HK-2 (cell line): ENCODE measurements around the gene CELF3.
"Not testable (repeated sequence)": the region's sequence is repeated elsewhere in the genome, so short reads cannot be mapped to it uniquely, and the experiment has no call there.

ENCODE experiments used
- DNase-seq: peaks from one replicate; pipeline ENCODE4 v3.0.0-alpha.2; 2018; ENCODE audit not compliant: unreplicated experiment

Gene CELF3

DNA sequence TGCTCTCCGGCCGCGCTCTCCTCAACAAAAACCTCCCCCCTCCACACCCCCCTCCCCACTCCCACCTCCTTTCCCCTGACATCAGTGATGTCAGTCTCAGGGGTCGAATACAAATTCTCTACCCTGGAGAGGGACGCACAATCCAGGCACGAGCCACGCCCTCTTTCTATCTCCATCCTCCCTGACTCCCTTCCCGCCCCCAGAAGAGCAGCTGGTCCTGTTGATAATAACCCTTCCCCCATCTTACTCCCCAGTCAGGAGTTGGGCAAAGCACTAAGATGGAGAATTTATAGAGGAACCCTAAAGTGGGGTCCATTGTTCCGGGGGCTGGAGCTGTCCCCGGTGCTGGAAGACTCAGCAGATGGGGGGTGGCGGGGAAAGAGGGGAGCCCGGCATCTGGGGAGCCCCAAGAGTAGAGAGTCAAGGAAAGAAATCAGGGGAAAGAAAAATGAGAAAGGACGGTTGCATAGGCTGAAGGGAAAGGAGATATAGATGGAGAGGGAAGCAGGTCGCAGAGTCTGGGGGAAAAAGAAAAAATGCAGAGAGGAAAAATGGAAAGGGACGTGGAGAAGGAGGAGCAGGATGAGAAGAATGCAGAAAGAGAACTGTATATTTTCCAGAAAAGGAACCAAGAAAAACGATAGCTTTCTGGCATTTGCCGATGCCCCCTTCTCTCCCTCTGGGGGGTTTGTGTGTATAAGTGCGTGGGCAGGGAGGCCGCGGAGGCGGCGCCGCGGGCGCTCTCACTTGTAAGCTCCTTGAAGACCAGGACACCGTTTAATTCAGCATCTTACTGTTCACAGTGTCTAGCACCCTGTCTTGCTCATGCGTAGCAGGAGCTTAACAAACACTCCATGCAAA is at the start of gene CELF3:
Gene CELF3 (minus strand): TSS at position 33 of the 861 bp plus-strand sequence. CDS start 783 bp downstream, outside the sequence.
- no peak for DNase-seq

DNA sequence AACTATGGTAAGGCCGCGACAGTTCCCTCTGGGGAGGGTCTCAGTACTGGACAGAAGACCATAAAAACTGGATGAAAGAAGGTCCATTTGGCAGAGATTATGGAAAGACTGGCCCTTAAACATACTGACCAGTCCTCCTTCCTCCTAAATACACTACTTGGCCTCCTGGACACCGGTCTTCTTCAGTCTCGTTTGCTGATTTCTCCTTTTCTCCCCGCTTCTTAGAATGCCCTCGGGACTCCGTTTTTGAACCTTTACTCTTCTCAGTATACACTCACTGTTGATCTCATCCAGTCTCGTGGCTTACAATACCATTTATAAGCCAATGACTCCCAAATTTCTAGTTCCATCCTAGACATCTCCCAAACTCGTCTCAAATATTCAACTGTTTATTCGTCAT is 47.4 kb upstream of the CELF3 start:
- no peak for DNase-seq

DNA sequence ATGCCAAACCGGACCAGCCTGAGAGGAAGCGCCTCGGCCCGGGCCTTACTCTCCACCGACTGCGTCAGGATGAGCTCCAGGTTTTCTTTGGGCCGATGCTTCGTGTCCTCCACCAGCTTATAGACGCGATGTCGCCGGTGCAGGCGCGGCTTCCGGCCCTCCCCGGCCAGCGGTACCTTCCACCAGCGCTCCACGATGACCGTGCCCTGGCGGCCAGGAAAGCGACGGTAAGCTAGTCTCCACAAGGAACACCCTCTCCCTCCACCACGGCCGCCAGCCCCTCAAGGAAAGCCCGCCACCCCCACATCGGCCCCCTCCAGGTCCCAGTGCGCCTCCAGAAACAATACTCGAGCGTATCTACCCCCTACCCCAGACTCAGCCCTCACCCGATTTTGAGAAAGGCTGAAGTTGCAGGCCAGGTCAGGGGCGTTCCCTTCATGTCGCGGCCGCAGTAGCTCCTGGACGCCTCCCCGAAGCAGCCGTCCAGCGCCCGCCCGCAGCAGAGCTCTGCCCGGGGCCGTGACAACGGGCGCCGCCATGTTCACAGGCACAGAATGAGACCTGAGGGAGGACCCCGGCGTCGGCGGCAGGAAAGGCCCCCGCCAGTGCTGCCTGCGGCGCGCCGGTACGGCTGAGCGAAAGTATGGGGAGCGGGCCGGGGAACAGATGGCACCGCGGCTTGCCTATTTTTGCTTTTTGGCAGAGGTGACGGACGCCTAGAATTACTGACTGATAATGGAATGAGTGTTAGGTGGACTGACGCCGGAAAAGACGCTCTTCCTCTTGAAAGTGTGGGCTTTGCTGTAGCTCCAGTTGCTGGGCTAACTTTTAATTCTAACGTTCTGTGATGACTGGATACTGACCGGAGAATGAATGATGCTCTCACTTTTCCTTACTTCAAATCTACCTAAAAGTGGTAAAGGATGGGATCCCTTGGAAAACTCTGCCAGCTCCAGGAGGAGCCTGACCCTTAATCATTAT is 46.6 kb upstream of the CELF3 start, which contains the start of gene MRPL9:
Gene MRPL9 (minus strand): TSS at position 556 of the 981 bp plus-strand sequence. CDS start 17 bp downstream, at position 539.
- DNase-seq, result peak; percentile 83

DNA sequence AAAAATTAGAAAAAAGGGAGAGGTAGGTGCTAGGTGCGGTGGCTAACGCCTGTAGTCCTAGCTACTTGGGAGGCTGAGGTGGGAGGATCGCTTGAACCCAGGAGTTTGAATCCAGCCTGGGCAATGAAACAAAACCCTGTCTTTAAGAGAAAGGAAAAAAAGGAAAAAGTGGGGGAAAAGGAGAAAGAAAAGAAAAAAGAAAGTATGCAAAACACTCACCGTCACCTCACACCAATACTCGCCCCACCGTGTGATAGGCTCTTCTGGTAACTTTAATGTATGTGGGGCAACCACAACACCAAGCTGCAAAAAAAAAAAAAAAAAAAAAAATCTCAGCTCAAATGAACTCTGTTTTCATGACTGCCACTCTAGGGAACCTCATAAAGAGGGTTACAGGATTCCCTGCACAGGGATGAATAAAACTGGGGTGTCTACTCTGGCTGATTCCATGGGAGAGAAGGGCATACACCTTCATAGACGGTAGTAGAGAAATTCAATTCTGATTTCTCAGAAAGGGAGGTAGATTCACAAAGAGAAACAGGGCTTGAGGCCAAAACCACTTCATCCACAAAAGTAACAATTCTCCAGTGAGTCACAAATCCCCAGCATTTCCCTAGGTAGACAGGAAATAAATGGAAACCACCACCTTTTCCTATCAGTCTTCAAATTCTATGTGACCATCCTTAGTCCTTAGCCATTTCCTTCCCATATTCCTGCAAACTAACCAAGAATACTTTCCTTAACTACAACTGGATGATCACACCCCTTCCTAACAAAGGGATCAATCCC is 44.2 kb upstream of the CELF3 start:
- DNase-seq, result no peak

DNA sequence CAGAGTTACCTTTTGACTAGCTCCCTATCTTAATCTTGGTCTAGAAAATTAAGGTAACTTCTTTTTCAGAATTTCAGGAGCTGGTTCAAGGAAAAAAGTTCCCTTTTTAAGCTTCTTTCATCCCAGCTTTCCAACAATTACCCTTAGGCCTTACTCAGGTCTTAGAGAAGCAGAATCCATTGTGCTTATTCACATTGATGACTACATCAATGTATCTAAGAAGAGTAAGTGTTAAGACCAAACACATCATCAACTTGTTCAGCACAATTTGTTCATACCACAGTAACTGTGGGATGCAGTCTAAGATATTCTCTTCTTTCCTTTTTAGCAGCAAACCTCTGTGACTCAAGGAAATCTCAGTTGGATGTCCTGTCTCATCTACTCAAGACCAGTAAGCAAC is 42.6 kb upstream of the CELF3 start:
- no peak for DNase-seq

DNA sequence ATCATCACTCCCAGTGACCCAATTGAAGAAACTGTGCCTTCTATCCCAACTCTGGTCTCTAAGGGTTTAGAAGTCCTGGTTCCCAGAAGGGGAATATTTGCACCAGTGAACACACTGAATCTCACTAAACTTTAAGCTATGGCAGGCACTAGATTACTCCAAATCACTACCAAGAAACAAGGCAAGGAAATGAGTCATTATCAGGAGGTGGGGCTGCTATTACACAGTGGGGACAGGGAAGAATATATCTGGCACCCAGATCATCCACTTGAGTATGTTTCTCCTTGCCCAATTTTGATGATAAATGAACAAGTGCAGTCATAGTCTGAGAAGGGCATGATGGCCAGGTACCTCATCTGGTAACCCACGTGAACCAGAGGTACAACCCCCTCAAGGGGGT is 39.7 kb upstream of the CELF3 start:
- DNase-seq, result no peak

DNA sequence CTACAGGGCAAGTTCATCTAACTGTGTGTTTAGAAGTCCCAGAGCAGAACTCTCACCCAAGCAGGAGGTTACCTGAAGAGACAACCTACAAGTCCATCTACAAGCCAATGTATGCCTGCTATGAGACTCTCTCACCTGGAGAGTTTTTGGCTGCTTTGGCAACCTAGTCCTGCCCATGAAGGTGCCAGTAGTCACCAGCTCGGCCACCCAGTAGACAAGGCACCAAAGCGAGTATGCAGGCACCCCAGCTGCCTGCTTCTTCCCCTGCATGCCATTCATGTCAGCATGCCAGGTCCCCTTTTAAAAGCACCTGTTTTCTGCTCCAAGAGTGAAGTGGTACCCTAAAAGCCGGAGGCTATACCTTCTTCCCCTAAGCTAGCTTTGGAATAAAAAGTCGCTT is 24.9 kb upstream of the CELF3 start:
- no peak for DNase-seq

DNA sequence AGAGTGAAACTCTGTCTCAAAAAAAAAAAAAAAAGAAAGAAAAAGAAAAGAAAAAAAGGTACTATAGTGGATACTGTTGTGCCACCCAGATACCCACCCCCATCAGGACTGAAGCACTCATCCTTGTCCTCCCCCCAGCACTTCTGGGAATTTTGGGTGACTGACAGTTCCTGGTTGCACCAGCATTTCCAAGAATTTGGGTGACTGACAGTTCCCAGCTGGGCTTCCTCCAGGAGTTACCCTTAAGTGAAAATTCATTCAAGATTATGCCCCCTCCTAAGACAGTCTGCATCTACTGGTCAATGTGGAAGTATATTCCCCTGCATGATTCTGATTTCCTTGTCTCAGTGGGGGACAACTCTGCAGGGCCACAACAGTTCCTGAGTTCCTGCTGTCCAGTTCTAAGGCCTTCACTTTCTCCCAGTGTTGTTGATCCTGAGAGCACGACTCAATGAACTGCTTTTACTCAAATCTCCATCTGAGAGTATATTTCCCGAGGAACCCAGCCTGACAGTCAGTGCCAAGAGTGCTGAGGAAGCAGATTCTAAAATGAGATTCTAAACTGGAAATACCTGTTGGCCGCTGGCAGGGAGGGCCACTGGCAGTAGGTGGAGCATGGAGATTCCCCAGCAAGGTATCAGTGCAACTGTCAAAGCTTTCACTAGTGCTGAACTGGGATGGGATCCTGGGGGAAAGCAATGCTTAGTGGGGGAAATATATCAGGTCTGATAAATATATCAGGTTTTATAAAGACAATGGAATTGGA is 23.2 kb upstream of the CELF3 start:
- DNase-seq, result no peak

DNA sequence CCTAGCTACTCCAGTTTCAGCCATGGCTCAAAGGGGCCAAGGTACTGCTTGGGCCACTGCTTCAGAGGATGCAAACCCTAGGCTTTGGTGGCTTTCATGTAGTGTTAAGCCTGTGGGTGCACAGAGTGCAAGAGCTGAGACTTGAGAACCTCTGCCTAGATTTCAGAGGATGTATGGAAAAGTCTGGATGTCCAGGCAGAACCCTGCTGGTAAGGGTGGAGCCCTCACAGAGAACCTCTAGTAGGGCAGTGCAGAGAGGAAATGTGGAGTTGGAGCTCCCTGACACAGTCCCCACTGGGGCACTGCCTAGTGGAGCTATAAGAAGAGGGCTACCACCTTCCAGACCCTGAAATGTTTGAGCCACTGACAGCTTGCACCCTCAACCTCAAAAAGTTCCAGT is 20.9 kb upstream of the CELF3 start:
- DNase-seq, result no peak

DNA sequence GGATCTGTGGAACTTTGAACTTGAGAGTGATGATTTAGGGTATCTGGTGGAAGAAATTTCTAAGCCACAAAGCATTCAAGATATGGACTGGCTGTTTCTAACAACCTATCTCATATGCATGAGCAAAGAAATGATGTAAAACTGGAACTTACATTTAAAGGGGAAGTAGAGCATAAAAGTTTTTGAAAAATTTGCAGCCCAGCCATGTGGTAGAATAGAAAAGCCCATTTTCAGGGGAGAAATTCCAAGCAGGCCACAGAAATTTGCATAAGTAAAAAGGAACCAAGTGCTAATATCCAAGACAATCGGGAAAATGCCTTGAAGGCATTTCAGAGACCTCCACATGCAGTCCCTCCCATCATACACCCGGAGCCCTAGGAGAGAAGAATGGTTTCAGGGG is 20.4 kb upstream of the CELF3 start:
- no peak for DNase-seq

DNA sequence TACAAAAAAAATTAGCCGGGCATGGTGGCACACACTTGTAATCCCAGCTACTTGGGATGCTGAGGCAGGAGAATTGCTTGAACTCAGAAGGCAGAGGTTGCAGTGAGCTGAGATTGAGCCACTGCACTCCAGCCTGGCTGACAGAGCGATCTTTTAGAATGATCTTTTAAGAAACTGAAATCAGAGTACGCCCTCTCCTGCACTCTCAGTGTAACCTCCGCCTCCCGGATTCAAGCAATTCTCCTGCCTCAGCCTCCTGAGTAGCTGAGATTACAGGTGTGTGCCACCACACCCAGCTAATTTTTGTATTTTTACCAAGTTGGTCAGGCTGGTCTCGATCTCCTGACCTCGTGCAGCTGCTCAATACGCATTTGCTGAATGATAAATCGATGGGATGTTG is 17.4 kb upstream of the CELF3 start:
- not testable (repeated sequence) for DNase-seq

DNA sequence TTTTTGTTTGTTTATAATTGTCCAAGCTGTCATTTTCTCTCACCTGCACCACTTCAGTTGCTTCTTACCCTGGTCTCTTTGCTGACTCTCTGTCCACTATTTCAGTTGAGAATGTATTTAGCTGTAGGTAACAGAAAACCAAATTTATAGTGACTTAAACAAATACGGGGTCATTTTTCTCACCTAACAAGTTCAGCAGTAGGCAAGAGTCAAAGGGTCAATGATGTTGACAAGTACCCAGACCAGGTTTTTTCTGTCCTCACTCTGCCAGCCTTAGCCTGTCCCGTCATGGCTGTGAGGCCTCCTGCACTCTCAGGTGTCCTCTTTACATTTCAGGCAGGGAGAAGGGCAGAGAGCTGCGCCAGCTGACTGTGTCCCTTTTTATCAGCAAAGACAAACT is 16.5 kb upstream of the CELF3 start:
- no peak for DNase-seq

DNA sequence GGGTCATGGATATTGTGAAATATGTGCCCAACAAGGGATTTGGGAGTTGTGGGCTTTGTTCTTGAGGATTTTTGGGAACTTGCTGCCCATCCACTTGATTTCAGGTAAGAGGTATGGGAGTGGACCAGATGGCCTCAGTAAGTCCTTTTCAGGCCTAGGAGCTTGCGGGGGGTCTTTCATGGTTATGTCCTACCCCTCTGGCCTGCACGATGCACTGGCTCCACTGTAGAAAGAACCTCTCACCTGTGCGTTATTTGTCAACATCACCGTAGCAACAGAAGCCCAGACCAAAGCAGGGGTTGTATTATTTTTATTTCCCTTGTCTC is 13.3 kb upstream of the CELF3 start:
- no peak for DNase-seq

DNA sequence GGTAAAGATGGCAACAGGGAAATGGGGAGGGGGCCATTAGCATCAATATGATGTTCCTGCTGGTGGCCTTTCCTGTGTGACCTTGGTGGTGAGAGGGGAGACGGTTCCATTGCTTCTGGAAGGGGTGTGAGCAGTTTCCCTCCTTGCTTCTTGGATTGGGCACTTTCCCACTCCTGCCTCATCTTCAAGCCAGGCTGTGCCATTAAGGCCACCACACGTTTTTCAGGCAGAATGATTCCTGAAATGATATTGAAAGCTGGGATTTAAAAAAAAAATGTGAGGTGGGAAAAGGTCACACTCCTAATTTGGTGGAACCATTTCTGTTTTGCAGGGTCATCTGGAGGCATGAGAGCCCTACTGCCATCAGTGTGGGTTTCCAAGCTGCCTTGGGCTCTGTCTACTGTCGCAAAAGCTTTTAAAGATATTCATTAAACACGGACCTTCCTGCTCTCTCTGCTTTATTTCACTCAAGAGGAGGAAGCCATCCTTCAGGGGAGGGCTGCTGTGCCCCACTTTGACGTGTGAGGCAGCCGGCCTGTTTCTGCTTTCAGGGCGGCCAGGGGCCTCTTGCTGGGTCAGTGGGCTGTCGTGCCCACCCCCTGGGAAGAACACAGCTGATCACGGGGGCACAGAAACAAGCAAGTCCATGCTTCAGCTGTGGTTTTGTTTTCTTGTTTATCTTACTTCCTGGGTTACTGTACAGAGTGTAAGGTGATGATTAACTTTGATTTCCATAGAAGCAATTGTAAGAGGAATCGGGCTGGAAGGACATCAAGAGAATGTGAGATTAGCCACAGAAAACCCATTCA is 12.8 kb upstream of the CELF3 start:
- DNase-seq, result no peak

DNA sequence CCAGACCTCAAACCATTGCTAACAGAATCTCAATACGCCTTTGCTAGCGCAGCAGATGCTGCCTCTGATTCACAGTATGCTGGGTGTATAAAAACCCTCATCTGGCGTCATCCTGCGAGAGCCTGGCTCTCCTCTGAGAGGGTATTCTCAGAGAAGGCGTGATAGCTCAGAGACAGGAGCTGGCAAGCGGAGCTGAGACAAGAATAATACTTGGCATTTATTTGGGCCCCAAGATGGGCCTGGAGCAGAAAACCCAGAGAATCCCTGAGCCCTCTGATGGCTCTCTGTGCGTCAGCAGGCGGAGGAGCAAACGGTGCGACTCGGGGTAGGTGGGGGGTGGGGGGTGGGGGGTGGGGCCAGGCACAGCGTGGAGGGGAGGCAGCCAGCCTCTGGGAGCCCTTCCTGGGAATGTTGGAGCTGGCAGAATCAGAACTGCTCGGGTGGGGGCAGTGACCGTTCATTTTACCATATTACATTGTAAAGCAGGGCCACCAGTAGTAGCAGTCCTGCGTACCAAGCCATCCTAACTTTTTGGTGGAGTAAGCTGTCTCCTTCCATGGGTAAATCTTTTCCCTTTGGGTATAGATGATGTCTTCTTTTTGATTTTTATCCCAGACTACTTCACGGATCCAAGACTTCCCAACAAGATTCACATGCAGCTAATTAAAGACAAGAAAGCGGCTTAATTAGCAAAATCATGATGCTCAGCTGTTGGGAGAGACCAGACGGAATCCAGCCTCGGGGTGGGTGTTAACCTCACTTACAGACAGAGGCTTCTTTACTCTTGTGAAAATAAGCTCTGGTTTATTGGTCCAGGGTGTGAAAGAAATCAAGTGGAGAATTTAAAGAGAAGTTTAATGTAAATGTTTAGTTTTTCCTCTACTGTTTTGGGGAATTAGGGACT is 11.8 kb upstream of the CELF3 start:
- no peak for DNase-seq

DNA sequence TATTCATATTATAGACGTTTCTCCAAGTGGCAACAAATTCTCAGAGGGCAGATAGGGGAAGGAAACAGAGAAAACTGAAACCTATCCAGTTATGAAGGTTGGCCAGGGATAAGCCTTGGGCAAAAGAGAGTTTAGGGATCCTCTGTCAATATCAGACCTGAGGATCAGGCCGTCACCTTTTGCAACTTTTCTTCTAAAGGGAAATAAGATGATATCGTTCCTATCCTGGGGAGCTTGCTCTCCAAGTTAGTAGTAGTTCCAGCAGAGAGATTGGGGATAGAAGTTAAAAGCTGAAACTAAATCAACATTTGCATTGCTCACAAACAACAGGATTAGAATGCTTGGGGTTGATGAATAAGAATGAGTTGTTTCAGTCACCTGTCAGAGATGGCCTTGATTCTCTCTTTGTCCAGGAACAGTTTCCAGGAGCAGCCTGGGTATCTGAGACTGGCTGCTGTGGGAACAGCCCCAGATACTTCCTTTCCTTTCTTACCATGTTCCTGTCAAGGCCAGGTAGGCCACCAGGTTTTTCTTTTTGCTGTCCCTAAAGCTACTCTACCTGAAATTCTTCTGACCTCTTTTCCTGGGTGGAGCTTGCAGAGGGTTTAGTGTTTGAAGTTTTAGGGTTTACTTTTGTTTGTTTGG is 7.2 kb upstream of the CELF3 start:
- no peak for DNase-seq

DNA sequence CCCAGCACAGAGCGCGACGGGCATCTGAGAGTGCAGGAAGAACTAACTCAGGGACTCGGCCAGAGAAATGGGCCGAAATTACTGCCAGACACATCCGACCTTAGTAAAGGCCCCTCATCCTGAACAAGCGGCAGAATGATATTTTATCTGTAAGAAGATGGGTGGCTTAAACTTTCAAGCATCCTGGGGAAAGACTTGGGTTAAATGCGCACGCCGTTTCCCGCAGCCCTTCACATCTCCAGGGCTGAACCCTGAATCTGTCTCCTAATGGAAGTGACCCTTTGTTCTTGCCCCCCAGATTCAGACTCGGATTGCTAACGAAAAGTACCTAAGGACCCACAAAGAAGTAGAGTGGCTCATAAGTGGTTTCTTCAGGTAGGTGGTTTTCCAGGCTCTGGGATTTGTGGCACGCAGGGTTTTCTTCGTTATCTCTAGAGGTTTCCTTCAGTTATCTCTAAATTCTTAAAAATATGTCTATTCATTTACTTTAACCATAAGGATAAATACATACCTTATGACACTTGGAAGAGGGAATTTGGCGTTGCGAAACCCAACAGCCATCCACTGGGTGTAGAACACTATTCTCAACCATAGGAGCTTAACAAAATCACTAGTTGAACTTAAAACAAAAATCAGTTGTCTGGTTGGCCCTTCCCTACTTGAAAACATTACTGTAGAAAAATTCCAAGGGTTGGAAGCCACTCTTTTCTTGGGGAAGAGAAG is 5.3 kb upstream of the CELF3 start:
- no peak for DNase-seq
